LNCaP clone FGC (cell line): ENCODE results near the gene STARD13.

Experiments
- DNase-seq: peaks from one replicate; pipeline ENCODE4 v3.0.0-alpha.2; 2011; ENCODE audit warnings: low read depth
- H3K4me3 ChIP-seq: 2 replicates; pipeline ENCODE4 v1.5.1; 2011; ENCODE audit warnings: mild to moderate bottlenecking, low read depth, low read length, control low read depth
- CTCF ChIP-seq: IDR thresholded peaks from 2 replicates; pipeline ENCODE4 v1.5.1; 2012; ENCODE audit warnings: mild to moderate bottlenecking; ENCODE audit not compliant: control insufficient read depth, insufficient read depth; ENCODE audit errors: extremely low read depth

STARD13 gene

GRCh38 chr13:33257841-33258807 lies 27.4 kb downstream of the STARD13 start:
- DNase-seq, result no peak
- no peak overlapping the region for H3K4me3 ChIP-seq
- TF ChIP-seq CTCF, result no peak

DNA sequence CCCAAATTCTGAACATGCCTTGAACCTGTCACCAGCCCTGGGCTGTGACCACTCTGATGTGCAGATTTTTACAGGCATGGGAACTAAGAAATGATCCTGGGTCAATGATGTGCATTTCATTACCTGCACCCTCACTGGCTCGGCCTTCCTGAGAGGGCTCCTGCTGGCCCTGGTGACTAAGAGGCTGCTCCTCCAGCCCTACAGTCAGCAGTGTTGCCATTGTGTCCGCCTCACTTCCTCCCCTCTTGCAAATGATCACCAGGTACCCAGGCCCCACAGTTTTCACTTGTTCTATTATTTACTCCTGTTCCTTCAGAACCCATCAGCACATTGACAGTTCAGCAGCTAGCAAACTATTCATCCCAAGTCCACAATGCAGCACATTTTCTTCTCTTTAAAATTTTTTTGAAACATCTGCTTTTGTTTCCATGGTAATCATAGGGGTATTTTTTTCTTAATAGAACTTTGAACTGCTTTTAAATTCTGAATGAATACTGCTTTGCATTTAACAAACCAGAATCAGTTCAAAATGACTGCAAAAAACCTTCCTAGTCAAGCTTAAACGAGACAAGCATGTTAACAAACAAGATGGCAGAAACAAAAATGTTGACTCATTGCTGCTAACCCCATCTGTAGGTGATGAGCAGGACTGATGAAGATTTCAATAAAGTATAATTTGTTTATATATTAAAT lies 29.3 kb downstream of the STARD13 start:
- TF ChIP-seq CTCF, result no peak
- H3K4me3 ChIP-seq, result no peak overlapping the region
- no peak for DNase-seq

DNA sequence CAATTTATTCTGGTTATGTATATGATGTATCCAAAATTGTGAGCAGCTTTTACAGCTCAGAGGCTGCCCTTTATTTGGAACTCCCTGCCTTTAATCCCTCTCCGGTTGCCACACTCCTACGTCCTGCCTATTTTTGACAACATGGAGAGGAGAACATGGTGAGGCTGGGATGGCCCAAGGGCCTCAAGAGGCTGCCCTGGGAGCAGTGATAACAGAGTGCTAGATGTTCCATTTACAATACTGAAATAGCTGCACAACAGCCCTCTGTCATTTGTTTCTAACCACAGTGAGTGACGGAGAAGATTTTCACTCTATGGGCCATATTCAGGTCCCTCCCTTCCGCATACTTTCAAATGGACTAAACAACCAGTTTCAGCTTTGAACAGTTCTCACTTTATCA lies 33.4 kb downstream of the STARD13 start:
- TF ChIP-seq CTCF, result no peak
- DNase-seq, result no peak

DNA sequence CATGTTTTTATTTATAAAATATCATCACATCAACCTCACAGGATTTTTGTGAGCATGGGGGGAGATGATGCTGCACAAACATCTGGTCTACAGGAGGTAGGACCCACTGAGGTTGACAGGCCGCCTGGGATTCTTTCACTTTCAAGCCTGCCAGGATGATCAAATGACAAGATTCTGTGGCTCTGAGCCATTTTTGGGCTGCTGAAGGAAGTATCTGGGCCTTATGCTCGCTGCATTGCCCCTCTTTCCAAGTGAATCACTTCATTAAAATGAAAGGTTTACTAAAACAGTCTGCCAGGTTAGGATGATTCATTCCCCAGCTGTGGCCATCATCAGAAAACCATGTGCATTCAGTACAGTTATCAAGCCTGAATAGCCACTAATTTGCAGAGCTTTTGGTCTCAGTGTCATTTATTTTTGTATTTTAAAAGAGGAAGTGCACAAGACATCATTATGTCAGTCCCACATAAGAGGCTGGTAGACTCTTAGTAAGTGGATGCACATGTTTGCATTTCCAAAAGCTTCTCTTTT lies 34.4 kb downstream of the STARD13 start:
- no peak overlapping the region for H3K4me3 ChIP-seq
- no peak for TF ChIP-seq CTCF
- DNase-seq, result no peak

More for the DNA sequence above, 33.4 kb downstream of the STARD13 start:
- no peak overlapping the region for H3K4me3 ChIP-seq

DNA sequence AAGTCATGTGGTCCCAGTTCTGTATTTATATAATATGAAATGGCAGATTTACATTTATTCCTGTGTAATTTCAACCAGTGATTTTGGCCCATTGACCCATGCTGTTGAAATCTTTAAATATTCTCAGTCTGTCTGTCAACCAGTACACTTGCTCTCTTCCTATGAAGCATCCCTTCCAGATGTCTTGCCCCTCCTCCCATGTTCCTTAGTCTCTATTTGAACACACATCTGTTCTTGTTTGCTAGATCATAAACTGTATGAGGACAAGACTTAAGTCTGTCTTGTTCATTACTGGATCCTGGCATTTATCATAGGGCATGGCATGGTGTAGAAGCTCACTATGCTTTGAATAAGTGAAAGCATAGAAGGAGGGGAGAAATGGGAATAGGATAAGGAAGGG lies 34.9 kb downstream of the STARD13 start:
- no peak overlapping the region for H3K4me3 ChIP-seq
- TF ChIP-seq CTCF, result no peak
- no peak for DNase-seq

DNA sequence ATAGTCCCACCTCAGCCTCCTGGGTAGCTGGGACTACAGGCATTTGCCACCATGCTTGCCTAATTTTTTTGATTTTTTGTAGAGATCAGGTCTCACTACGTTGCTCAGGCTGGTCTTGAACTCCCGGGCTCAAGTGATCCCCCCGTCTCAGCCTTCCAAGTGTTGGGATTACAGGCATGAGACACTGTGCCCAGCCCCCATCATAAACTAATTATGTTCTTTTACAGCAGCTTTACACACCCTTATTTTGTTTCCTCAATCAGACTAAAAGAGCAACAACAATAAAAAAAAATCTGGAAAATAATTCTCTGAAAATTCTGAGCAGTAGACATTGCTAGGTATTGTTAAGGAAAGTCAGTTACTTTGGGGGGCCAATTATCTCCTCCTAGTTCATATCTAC lies 35.7 kb downstream of the STARD13 start:
- H3K4me3 ChIP-seq, result no peak overlapping the region
- TF ChIP-seq CTCF, result no peak

More for the DNA sequence above, 35.7 kb downstream of the STARD13 start:
- DNase-seq, result no peak
